Stimulated activated naive B cell treated with anti-CD40 and anti-IgM and Interleukin-4, amounts not matched to agents 10 μg/mL and 1 μg/mL and 100 μg/mL, for 72 hours (primary cell): ENCODE results near the gene CPLX3.
A peak's percentile ranks its signal among the peaks of the same experiment; 100 is the strongest.

ENCODE experiments used
- ATAC-seq, 2 donors: fragments of 150-1000 bp; cut with Tn5 transposase; replicated peaks; 2 replicates each; pipeline ENCODE4 v1.10.0; 2021; ENCODE audit warnings: moderate library complexity in 1 of 2
- DNase-seq: peaks from one replicate; pipeline ENCODE4 v3.0.0; 2021
- H3K27ac Mint-ChIP-seq: one replicate; pipeline ENCODE4 v1.8.0; 2022; ENCODE audit warnings: mild to moderate bottlenecking, mixed read lengths
- H3K27me3 Mint-ChIP-seq, 2 donors: one replicate each; pipeline ENCODE4 v1.8.0; 2022; ENCODE audit warnings: mixed read lengths in 2 of 2
- H3K36me3 Mint-ChIP-seq, 2 donors: one replicate each; pipeline ENCODE4 v1.8.0; 2022; ENCODE audit warnings: mixed read lengths in 2 of 2, mild to moderate bottlenecking in 1 of 2
- H3K4me1 Mint-ChIP-seq, 2 donors: one replicate each; pipeline ENCODE4 v1.8.0; 2022; ENCODE audit warnings: mixed read lengths in 2 of 2, mild to moderate bottlenecking in 1 of 2
- H3K4me3 Mint-ChIP-seq, 2 donors: one replicate each; pipeline ENCODE4 v1.8.0; 2022; ENCODE audit warnings: mild to moderate bottlenecking in 2 of 2, mixed read lengths in 2 of 2, moderate library complexity in 1 of 2
- H3K9me3 Mint-ChIP-seq, 2 donors: one replicate each; pipeline ENCODE4 v1.8.0; 2022; ENCODE audit warnings: mixed read lengths in 2 of 2, mild to moderate bottlenecking in 1 of 2

The CPLX3 gene

DNA sequence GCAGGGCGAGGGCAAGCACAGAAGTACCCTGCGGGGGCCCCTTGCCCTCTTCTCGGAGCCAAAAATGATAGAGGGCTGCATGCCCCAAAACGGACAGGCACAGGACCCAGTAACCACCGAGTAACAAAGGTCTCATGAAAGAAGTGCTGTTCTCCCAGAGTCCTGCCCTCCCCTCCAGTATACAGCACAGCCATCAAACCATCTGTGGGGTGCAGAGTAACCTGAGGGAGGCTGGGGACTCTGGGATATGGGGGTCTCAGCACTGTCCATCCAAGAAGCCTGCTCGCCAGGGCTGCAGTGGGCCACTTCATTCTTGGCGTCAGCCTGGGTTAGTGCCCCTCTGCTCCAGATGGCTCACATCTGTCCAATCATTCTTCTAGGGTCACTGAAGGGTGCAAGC is 10.4 kb downstream of the CPLX3 start:
- Mint-ChIP-seq H3K36me3 (peaks cover 20 to 40% of the 10 kb centered on the region in 2 donors), H3K4me1 (peaks cover 33 to 55% of the 10 kb centered on the region in 2 donors), H3K27me3 (no peaks in the 10 kb centered on the region), H3K9me3 (no peaks in the 10 kb centered on the region), H3K27ac (no peak overlapping the region), H3K4me3 (no peak overlapping the region)
- no peak for DNase-seq
- ATAC-seq = no peak

DNA sequence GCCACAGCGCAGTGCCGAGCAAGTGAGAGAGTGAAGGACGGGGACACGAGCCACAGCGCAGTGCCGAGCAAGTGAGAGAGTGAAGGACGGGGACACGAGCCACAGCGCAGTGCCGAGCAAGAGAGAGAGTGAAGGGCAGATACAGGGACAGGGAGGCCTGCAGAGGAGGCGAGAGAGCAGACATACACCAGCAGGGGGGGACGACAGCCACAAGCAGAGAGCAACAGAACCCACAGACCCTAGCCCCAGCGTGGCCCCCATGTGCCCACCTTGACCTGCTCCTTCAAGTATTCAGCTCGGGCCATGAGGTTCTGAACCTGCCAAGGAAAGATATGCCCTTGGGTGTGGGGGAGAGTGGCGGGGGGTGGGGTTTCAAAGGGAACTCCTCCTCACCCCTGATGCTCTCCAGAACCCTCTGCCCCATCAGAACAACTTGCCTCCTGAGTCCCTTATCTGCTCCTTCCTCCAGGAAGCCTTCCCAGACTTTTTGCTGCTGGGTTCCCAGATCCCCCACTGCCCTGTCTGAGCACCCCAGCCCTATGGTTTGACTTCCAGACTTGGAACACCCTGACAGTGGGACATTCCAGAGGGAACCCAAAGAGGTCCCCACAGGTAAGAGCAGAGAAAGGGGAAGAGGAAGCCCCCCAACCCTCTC is 11.2 kb downstream of the CPLX3 start:
- H3K36me3 Mint-ChIP-seq = peaks cover 20 to 40% of the 10 kb centered on the region in 2 donors
- H3K4me3 Mint-ChIP-seq = no peak overlapping the region
- ATAC-seq (no peak), DNase-seq (no peak)
- peaks cover 36 to 55% of the 10 kb centered on the region in 2 donors for H3K4me1 Mint-ChIP-seq
- H3K27me3 Mint-ChIP-seq = no peaks in the 10 kb centered on the region
- no peak overlapping the region for H3K27ac Mint-ChIP-seq
- no peaks in the 10 kb centered on the region for H3K9me3 Mint-ChIP-seq

GRCh38 chr15:74838137-74838516 is 11.7 kb downstream of the CPLX3 start:
- Mint-ChIP-seq H3K9me3 (no peaks in the 10 kb centered on the region), H3K36me3 (peaks cover 20 to 40% of the 10 kb centered on the region in 2 donors), H3K4me1 (peaks cover 33 to 53% of the 10 kb centered on the region in 2 donors), H3K27me3 (no peaks in the 10 kb centered on the region), H3K27ac (no peak overlapping the region), H3K4me3 (no peak overlapping the region)
- ATAC-seq (no peak), DNase-seq (no peak)

- peaks cover 20 to 40% of the 10 kb centered on the region in 2 donors for H3K36me3 Mint-ChIP-seq
- H3K4me3 Mint-ChIP-seq = no peak overlapping the region
- DNase-seq = no peak
- no peaks in the 10 kb centered on the region for H3K27me3 Mint-ChIP-seq
- no peak overlapping the region for H3K27ac Mint-ChIP-seq
- no peaks in the 10 kb centered on the region for H3K9me3 Mint-ChIP-seq
- no peak for ATAC-seq
- H3K4me1 Mint-ChIP-seq = peaks cover 30 to 53% of the 10 kb centered on the region in 2 donors
Measured at GRCh38 chr15:74838746-74839525, 12.5 kb downstream of the CPLX3 start.

DNA sequence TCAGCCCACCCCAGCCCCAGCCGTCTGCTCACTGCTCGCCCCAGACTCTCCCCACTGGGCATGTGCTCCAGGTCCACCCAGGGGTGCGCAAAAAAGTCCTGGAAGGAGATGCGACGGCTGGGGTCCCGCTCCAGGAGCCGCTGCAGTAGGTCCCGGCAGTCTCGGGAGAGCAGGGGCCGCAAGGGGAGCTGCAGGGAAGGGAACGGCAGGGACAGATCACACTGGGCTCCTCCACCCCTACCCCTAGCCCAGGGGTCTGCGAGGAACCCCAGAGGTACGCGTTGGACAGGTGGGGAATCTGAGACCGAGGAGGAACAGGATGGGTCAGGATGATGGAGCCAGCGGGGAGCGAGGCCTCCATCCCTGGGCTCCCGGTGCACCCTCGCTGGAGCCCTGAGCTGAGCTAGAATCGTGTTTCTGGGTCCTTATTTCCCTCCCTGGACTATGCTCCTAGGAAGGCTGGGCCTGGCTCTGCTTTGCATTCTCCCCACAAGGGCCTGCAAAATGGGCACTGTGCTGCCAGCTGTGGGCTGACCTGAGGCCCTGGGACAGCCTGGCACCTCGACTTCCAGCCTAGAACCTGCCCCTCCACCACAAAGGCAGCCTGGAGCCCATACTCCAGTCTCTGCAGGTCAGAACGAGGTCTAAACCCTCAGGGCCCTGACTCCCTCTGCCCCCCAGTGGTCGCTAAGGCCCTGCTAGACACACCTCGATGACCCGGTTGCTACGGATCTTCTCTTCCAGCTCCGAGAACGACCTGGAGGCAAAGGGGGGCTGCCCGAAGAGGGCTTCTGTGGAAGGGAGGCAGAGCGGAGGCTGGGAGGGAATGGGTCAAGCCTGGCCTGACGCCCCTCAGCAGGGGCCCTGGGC is 13.3 kb downstream of the CPLX3 start:
- Mint-ChIP-seq H3K27me3 (no peaks in the 10 kb centered on the region), H3K27ac (peak overlapping the region; percentile 11), H3K4me3 (no peak overlapping the region), H3K9me3 (no peaks in the 10 kb centered on the region), H3K4me1 (peaks cover 29 to 53% of the 10 kb centered on the region in 2 donors), H3K36me3 (peaks cover 24 to 44% of the 10 kb centered on the region in 2 donors)
- DNase-seq (no peak), ATAC-seq (no peak)

- DNase-seq (no peak), ATAC-seq (no peak)
- Mint-ChIP-seq H3K4me1 (peaks cover 33 to 57% of the 10 kb centered on the region in 2 donors), H3K9me3 (no peaks in the 10 kb centered on the region), H3K27me3 (no peaks in the 10 kb centered on the region), H3K4me3 (peak overlapping the region in 1 of 2 donors; percentile 86), H3K27ac (no peak overlapping the region), H3K36me3 (peaks cover 31 to 41% of the 10 kb centered on the region in 2 donors)
Measured at GRCh38 chr15:74840851-74841775, 14.7 kb downstream of the CPLX3 start.

DNA sequence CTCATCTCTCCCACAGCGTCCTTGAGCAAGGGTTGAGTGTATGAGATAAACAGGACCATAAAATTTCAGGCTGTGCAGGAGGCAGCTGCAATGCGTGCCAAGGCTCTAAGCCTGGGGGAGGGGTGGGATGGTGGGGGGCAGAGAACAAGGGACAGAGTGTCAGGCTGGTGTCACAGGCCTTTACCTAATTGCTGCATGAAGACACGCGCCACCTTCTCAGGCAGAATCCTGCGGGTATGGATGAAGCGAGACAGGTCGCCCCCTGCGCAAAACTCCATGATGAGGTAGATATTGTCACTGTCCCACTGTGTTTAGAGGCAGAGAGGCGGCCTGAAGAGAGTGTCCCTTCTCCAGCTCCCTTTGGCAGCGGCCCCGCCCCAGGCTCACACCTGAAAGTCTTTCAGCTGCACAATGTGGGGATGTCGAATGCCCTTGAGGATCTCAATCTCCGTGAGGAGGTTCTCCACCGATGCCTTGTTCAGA is 15.5 kb downstream of the CPLX3 start:
- ATAC-seq (no peak), DNase-seq (no peak)
- no peaks in the 10 kb centered on the region for H3K9me3 Mint-ChIP-seq
- H3K27me3 Mint-ChIP-seq = no peaks in the 10 kb centered on the region
- H3K36me3 Mint-ChIP-seq = peaks cover 29 to 39% of the 10 kb centered on the region in 2 donors
- peak overlapping the region; percentile 86 to 95 for H3K4me3 Mint-ChIP-seq
- H3K27ac Mint-ChIP-seq = no peak overlapping the region
- peaks cover 33 to 57% of the 10 kb centered on the region in 2 donors for H3K4me1 Mint-ChIP-seq

GRCh38 chr15:74842581-74843444 is 16.4 kb downstream of the CPLX3 start, which contains the start of gene ULK3:
TSS of gene ULK3 (minus strand) at chr15:74843156. CDS start at chr15:74843105, 51 bp downstream.
- no peaks in the 10 kb centered on the region for H3K9me3 Mint-ChIP-seq
- H3K27ac Mint-ChIP-seq = peak within 1 kb of the TSS; percentile 92
- DNase-seq (peak; percentile 89), ATAC-seq (peak; percentile 91 to 92)
- H3K4me3 Mint-ChIP-seq = peak within 1 kb of the TSS; percentile 86 to 95
- peaks cover 37 to 41% of the 10 kb centered on the region in 2 donors for H3K36me3 Mint-ChIP-seq
- H3K27me3 Mint-ChIP-seq = no peaks in the 10 kb centered on the region
- H3K4me1 Mint-ChIP-seq = peaks cover 40 to 66% of the 10 kb centered on the region in 2 donors

- H3K27me3 Mint-ChIP-seq = no peaks in the 10 kb centered on the region
- peak overlapping the region; percentile 92 for H3K27ac Mint-ChIP-seq
- DNase-seq (no peak), ATAC-seq (no peak)
- peaks cover 41 to 47% of the 10 kb centered on the region in 2 donors for H3K36me3 Mint-ChIP-seq
- H3K4me3 Mint-ChIP-seq = peak overlapping the region; percentile 85 to 95
- H3K4me1 Mint-ChIP-seq = peaks cover 44 to 71% of the 10 kb centered on the region in 2 donors
- no peaks in the 10 kb centered on the region for H3K9me3 Mint-ChIP-seq
Measured at GRCh38 chr15:74843445-74843828, 17.0 kb downstream of the CPLX3 start.

DNA sequence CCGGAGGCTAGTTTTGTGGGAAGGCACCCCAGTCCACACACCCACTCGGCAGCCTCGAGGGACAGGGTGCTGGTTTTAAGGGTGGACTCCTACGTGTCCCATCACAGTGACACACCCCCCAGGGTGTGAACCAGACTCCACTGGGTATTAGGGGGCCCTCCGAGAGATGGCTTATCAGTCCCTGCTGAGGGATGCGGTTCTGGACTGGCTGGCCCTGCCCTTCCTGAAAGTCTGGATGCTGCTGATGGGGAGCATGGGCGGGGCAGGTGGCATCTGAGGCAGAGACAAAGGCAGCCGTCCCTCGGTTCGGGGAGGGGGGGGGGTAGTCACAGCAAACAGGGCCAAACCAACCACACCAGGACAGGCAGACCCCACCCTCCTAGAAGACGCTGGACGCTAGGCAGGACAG is 17.5 kb downstream of the CPLX3 start:
- ATAC-seq = no peak
- Mint-ChIP-seq H3K27me3 (no peaks in the 10 kb centered on the region), H3K36me3 (peaks cover 43 to 49% of the 10 kb centered on the region in 2 donors), H3K4me1 (peaks cover 44 to 71% of the 10 kb centered on the region in 2 donors), H3K9me3 (no peaks in the 10 kb centered on the region), H3K4me3 (peak overlapping the region; percentile 82 to 95), H3K27ac (peak overlapping the region; percentile 92)
- no peak for DNase-seq

- peaks cover 44 to 74% of the 10 kb centered on the region in 2 donors for H3K4me1 Mint-ChIP-seq
- ATAC-seq (no peak), DNase-seq (no peak)
- no peaks in the 10 kb centered on the region for H3K9me3 Mint-ChIP-seq
- H3K27me3 Mint-ChIP-seq = no peaks in the 10 kb centered on the region
- H3K27ac Mint-ChIP-seq = peak overlapping the region; percentile 73
- no peak overlapping the region for H3K4me3 Mint-ChIP-seq
- H3K36me3 Mint-ChIP-seq = peaks cover 45 to 49% of the 10 kb centered on the region in 2 donors
Measured at GRCh38 chr15:74844319-74845207, 18.1 kb downstream of the CPLX3 start.

DNA sequence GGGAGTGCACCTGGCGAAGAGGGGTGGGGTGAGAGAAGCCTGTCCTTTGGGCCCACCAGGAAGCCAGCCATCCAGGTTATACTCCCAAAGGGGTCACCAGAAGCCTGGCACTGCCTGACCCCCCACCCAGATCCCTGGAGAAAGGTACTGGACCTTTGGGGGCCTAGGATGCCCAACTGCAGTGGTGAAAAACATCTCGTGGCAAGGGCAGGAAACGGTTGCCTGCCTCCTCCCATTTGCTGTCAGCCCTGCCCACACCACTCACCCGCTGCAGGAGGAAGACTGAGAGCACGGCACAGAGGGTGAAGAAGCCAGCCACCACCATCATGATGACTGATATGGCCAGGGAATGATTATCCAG is 18.8 kb downstream of the CPLX3 start:
- peaks cover 45 to 53% of the 10 kb centered on the region in 2 donors for H3K36me3 Mint-ChIP-seq
- peaks cover 44 to 77% of the 10 kb centered on the region in 2 donors for H3K4me1 Mint-ChIP-seq
- no peak overlapping the region for H3K4me3 Mint-ChIP-seq
- no peaks in the 10 kb centered on the region for H3K27me3 Mint-ChIP-seq
- H3K27ac Mint-ChIP-seq = peak overlapping the region; percentile 73
- no peak for DNase-seq
- no peaks in the 10 kb centered on the region for H3K9me3 Mint-ChIP-seq
- ATAC-seq = no peak
